GM20000 (cell line): ENCODE data around the gene ZNF280B.
"Not testable (repeated sequence)": the region's sequence is repeated elsewhere in the genome, so short reads cannot be mapped to it uniquely, and the experiment has no call there.

Experiments
- DNase-seq: peaks from one replicate; pipeline ENCODE4 v3.0.0; 2012; ENCODE audit warnings: low spot score
- TF ChIP-seq, protein P1 (sequence below): IDR thresholded peaks from 2 replicates; pipeline ENCODE4 v1.5.1; 2012; ENCODE audit warnings: mild to moderate bottlenecking, control low read depth; ENCODE audit errors: extremely low read depth, missing control alignments

ZNF280B gene

DNA sequence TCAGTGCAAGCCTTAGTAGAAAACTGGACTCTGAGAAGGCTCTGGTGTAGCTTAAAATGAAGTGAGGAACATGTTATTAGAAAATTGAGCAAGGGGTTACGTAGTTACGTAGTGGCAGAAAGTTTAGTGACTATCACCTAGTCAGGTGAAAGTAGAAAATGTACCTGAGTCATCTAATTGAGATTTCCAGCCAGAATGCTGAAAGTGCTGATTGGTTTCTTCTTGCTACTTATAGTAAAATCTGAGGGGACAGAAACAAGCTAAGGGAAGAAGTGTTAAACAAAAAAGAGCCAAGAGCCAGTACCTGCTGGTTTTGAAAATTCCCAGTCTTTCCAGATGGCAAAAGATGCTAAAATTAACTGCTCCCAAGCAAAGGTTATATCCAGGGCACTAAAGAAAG lies 29.4 kb downstream of the ZNF280B start:
- no peak for DNase-seq
- TF ChIP-seq, protein P1, sequence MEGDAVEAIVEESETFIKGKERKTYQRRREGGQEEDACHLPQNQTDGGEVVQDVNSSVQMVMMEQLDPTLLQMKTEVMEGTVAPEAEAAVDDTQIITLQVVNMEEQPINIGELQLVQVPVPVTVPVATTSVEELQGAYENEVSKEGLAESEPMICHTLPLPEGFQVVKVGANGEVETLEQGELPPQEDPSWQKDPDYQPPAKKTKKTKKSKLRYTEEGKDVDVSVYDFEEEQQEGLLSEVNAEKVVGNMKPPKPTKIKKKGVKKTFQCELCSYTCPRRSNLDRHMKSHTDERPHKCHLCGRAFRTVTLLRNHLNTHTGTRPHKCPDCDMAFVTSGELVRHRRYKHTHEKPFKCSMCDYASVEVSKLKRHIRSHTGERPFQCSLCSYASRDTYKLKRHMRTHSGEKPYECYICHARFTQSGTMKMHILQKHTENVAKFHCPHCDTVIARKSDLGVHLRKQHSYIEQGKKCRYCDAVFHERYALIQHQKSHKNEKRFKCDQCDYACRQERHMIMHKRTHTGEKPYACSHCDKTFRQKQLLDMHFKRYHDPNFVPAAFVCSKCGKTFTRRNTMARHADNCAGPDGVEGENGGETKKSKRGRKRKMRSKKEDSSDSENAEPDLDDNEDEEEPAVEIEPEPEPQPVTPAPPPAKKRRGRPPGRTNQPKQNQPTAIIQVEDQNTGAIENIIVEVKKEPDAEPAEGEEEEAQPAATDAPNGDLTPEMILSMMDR = no peak

DNA sequence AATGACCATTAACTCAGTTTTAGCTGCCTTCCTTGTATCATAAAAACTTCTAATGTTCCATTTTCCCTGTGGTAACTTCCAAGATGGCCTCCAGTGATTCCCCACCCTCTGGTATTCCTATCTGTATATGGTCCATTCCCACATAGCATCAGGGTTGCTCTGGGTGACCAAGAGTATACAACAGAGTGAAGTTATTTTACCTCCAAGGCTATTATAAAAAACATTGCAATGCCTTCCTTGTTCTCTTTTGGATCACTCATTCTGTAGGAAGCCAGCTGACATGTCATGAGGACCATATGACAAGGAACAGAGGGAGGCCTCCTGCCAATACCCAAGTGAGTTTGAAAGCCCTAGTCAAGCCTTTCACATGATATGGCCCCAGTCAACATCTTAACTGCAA lies 30.1 kb downstream of the ZNF280B start:
- DNase-seq = no peak
- TF ChIP-seq, protein P1 = no peak

DNA sequence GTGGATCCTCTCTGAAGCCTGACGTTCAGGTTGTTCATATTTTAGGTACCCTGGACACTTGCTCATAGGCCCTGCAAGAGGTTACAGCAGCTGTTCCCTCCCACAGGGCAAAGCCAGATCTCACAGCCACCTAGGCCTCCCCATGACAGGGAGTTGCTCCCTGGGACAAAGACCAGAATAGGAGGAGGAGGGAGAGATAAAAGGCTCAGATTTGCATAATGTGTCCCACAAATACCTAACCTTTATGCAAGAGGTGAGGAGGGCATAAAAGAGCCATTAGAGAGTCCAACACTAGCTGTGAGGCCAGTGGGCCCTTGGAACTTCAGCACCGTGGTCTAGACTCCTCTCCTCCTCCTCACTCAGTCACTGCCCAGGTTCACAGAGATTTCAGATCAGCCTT lies 33.8 kb downstream of the ZNF280B start:
- DNase-seq = no peak
- TF ChIP-seq, protein P1 = no peak

DNA sequence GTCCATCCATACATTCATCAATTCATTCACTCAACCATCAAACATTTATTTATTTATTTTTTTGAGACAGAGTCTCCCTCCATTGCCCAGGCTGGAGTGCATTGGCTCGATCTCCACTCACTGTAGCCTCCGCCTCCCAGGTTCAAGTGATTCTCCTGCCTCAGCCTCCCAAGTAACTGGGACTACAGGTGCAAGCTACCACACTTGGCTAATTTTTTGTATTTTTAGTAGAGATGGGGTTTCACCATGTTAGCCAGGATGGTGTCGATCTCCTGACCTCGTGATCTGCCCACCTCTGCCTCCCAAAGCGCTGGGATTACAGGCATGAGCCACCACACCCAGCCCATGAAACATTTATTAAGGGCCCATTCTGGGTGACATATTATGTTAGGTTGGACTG lies 37.4 kb downstream of the ZNF280B start:
- DNase-seq = not testable (repeated sequence)

DNA sequence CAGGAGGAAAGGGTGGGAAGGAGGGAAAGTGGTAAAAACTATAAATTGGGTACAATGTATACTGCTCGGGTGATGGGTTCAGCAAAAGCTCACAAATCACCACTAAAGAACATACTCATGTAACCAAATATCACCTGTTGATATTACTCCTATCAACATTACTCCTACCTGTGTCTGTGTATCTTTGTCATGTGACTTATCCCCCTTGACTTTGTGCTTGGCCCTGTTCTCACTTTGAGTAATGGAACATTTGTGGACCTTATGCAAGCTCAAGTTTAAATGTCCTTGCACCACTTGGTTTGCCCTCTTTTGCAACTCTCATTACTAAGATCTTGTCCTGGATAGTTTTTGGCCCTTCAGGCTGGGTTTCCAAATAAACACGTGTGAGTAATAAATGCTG lies 39.0 kb downstream of the ZNF280B start:
- DNase-seq = no peak
- TF ChIP-seq, protein P1 = no peak

DNA sequence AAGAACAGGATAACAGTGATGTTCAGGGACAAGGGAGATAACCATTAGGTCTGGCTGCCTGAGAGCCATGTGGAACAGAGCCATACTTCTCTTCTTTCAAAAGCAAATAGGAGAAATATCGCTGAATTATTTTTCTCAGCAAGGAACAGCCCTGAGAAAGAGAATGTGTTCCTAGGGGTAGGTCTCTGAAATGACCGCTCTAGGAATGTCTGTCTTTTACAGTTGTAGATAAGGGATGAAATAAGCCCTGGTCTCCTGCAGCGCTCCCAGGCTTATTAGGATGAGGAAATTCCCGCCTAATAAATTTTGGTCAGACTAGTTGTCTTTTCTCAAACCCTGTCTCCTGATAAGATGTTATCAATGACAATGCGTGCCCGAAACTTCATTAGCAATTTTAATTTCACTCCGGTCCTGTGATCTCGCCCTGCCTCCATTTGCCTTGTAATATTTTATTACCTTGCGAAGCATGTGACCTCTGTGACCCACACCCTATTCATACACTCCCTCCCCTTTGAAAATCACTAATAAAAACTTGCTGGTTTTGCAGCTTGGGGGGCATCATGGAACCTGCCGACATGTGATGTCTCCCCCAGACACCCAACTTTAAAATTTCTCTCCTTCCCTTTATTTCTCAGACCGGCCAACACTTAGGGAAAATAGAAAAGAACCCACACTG lies 39.6 kb downstream of the ZNF280B start:
- DNase-seq = not testable (repeated sequence)

DNA sequence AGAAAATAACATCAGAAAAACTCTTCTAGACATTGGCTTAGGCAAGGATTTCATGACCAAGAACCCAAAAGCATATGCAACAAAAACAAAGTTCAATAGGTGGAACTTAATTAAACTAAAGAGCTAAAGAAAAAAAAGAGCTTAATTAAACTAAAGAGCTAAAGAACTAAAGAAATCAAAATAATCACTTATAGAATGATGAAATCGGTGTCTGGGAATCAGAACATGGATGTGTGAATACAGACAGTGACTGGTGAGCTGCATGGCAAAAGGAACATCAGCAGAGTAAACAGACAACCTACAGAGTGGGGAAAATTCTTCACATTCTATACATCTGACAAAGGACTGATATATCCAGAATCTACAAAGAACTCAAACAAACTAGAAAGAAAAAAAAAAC lies 41.4 kb downstream of the ZNF280B start:
- TF ChIP-seq, protein P1 = no peak
- no peak for DNase-seq

DNA sequence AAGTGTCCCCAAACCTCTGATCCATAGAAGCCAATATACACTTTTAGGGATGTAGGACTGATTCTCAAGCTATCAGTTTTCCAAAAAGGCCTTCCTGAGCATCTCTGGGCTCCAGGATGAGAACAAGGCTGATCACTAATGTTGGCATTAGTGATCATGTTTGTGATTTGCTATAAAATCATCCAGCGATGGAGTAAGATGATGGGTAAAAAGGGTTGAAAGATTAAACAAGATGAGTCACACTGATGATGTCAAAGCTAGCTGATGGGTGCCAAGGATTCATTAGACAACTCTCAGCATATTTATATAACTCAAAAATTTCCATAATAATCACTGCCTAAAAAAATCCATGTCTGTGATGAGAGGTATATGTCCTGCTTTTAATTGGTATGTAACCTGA lies 42.8 kb downstream of the ZNF280B start:
- TF ChIP-seq, protein P1 = no peak
- no peak for DNase-seq
